ENCODE measurements around the gene KCNC1. TPM values are rescaled to one million over a fixed set of nuclear protein-coding genes. Genes with fewer than 3 reads are reported as not detected.

Gene KCNC1
- total RNA-seq, 2 donors from 2014 or later = not detected

DNA sequence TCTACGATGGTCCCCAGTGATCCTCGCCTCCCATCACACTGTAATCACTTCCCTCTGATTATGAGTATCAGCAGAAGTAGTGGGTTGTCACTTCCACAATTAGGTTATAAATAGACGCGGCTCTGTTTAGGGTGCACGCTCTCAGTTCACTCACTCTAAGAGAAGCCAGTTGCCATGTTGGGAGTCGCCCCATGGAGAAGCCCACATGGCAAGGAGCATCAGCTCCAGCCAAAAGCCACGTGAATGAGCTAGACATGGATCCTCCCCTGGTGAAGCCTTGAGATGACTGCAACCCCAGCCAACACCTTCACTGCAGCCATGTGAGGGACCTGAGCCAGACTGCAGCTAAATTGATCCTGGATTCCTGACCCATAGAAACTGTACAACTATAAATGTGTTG lies 41.6 kb upstream of the KCNC1 start:
- H3K4me3 ChIP-seq = no peak overlapping the region
- no peak overlapping the region for H3K27ac ChIP-seq
- H3K4me1 ChIP-seq = no peaks in the 10 kb centered on the region
- peak; percentile 40 for DNase-seq (ENCODE audit: low spot score)
- TF ChIP-seq, protein P1, sequence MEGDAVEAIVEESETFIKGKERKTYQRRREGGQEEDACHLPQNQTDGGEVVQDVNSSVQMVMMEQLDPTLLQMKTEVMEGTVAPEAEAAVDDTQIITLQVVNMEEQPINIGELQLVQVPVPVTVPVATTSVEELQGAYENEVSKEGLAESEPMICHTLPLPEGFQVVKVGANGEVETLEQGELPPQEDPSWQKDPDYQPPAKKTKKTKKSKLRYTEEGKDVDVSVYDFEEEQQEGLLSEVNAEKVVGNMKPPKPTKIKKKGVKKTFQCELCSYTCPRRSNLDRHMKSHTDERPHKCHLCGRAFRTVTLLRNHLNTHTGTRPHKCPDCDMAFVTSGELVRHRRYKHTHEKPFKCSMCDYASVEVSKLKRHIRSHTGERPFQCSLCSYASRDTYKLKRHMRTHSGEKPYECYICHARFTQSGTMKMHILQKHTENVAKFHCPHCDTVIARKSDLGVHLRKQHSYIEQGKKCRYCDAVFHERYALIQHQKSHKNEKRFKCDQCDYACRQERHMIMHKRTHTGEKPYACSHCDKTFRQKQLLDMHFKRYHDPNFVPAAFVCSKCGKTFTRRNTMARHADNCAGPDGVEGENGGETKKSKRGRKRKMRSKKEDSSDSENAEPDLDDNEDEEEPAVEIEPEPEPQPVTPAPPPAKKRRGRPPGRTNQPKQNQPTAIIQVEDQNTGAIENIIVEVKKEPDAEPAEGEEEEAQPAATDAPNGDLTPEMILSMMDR (IDR thresholded peaks at IDR 0.05) = no peak
- H3K27me3 ChIP-seq = peaks cover 0 to 8% of the 10 kb centered on the region in 2 donors
- H3K9me3 ChIP-seq = no peaks in the 10 kb centered on the region
- H3K36me3 ChIP-seq = no peaks in the 10 kb centered on the region

DNA sequence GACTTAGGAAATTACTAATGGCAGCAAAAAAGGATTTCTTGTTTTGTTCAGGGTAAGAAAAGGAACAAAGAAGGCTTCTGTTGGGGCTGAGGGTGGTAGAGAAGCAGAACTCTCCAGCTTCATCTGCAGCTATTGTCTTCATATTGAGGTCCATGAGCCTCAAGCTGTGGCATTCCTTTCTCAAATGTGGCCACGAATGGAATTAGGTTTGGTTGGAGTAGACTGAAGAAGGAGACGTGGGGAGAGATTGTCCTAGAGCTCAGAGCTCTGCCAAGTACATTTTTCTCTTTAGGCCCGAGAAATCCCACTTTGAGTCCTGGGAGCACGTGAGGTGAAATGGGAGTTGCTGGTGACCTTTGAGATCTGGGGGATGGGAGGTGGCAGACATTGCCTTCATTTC lies 41.0 kb upstream of the KCNC1 start:
- TF ChIP-seq, protein P1 (IDR thresholded peaks at IDR 0.05) = no peak
- no peaks in the 10 kb centered on the region for H3K9me3 ChIP-seq
- no peaks in the 10 kb centered on the region for H3K4me1 ChIP-seq
- H3K27me3 ChIP-seq = peaks cover 0 to 8% of the 10 kb centered on the region in 2 donors
- peak; percentile 2 for DNase-seq (ENCODE audit: low spot score)
- no peak overlapping the region for H3K4me3 ChIP-seq
- no peak overlapping the region for H3K27ac ChIP-seq
- no peaks in the 10 kb centered on the region for H3K36me3 ChIP-seq

DNA sequence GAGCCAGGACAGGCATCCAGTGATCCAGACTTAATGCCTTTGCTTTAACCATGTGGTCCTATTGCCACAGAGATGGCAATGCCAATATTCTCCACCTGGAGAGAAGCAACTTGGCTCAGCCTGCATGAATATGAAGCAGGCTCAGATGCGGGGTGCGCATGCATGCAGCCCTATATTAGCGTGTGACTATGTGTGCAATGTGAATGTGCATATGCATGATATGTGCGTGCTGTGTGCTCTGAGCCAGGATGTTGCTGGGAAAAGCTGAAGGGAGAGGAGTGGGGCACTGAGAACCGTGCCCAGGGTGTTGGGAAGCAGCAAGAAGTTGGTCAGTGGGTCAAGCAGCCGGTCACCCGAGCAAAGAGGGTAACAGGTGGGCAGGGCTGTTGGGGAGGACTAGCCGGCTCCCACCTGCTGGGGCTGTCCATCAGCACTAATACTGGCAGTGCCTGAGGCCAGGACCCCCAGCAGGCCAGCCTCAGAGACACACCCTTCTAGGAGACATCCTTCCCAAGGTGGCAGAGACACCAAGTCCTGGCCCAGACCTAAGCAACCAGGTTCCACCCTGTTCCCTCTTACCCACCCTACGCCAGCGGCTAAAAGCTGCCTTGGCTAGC lies 40.0 kb upstream of the KCNC1 start:
- peaks cover 0 to 8% of the 10 kb centered on the region in 2 donors for H3K27me3 ChIP-seq
- no peaks in the 10 kb centered on the region for H3K36me3 ChIP-seq
- TF ChIP-seq, protein P1 (IDR thresholded peaks at IDR 0.05) = no peak
- no peaks in the 10 kb centered on the region for H3K9me3 ChIP-seq
- H3K27ac ChIP-seq = no peak overlapping the region
- no peak overlapping the region for H3K4me3 ChIP-seq
- DNase-seq (ENCODE audit: low spot score) = no peak
- no peaks in the 10 kb centered on the region for H3K4me1 ChIP-seq

DNA sequence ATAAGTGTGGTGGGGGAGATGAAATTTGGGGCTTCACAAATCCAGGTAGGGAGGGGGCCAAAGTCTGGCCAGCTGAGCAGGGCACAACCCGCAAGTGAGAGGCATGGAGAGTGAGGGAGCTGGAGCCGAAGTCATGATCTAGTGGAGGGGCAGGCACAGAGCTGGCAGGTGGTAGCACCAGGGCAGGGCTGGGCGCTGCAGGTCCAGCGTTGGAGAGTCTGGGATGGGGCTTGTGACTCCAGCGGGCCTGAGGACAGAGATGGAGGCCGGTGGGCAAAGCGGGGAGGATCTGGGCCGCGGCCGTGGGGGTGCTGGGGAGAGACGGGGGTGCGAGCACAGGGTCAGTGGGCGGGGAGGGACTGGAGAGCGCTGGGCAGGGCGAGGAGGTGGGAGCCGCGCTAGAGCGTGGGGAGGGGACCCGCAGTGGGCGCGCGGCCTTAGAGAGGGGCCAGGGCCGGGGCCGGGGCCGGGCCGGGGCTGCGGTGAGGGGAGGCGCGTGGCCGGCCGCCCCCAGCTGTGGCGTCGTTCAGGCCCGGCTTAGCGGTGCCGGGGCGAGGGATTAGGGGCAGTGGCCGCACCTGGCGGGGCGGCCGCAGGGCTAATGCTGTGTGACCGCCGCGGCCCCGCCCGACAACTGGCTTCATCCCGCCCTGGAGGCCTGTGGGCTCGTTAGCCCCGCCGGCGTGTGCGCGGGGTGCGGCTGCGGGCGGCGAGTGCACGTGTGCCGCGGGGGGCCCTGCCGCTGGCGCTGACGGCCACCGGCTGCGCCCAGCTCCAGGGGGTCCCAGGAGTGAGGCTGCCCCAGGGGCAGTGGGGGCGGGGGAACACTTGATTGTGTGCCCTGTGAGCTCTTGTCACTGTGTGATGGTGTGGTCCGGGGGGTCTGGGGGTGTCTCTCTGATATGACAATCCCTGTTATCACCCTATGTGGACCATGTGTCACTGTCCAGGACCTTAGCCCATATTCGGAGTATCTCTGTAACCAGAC lies 38.8 kb upstream of the KCNC1 start:
- Histone ChIP-seq H3K27ac (no peak overlapping the region), H3K4me3 (peak overlapping the region in 1 of 2 donors; percentile 21), H3K4me1 (no peaks in the 10 kb centered on the region), H3K36me3 (no peaks in the 10 kb centered on the region), H3K27me3 (peaks cover 0 to 8% of the 10 kb centered on the region in 2 donors), H3K9me3 (no peaks in the 10 kb centered on the region)
- TF ChIP-seq, protein P1 (IDR thresholded peaks at IDR 0.05) = no peak
- DNase-seq (ENCODE audit: low spot score) = no peak

DNA sequence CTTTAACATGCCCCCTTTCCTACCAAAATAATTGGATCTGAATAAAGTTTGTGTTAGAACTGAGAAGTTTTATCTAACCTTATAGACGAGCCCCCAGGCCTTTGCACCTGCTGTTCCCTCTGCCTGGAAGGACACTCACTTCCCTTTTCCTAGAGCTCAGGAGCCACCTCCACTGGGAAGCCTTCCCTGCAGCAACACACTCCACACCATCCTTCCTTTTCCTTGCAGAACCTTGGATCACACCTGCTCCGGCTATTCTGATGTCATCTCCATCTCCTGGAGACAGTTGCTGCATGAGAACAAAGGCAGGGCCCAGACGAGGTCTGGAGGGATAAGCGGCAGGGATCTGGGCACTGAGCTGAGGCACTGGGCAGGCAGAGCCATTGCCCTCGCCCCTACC lies 37.8 kb upstream of the KCNC1 start:
- H3K9me3 ChIP-seq = no peaks in the 10 kb centered on the region
- H3K27me3 ChIP-seq = peaks cover 0 to 8% of the 10 kb centered on the region in 2 donors
- H3K4me1 ChIP-seq = no peaks in the 10 kb centered on the region
- DNase-seq (ENCODE audit: low spot score) = no peak
- no peak overlapping the region for H3K27ac ChIP-seq
- H3K36me3 ChIP-seq = no peaks in the 10 kb centered on the region
- no peak overlapping the region for H3K4me3 ChIP-seq
- TF ChIP-seq, protein P1 (IDR thresholded peaks at IDR 0.05) = no peak
